GM12801 (cell line): ENCODE measurements around the gene CNPY2.

ENCODE experiments used
- CTCF ChIP-seq: IDR thresholded peaks from one replicate; pipeline ENCODE4 v1.5.1; 2011; ENCODE audit warnings: control low read depth; ENCODE audit not compliant: insufficient read length; ENCODE audit errors: extremely low read depth

The CNPY2 gene

GRCh38 chr12:56297400-56297799 is 18.4 kb downstream of the CNPY2 start:
- no peak for TF ChIP-seq CTCF

- TF ChIP-seq CTCF = no peak
Observed at GRCh38 chr12:56296295-56296694, 19.5 kb downstream of the CNPY2 start.

- TF ChIP-seq CTCF = no peak
Observed at GRCh38 chr12:56293795-56294194, 22.0 kb downstream of the CNPY2 start.

GRCh38 chr12:56288705-56289387 is 26.9 kb downstream of the CNPY2 start:
- TF ChIP-seq CTCF = no peak

- no peak for TF ChIP-seq CTCF
Observed at GRCh38 chr12:56286044-56286830, 29.6 kb downstream of the CNPY2 start.

- no peak for TF ChIP-seq CTCF
Observed at GRCh38 chr12:56282579-56282978, 33.2 kb downstream of the CNPY2 start.

GRCh38 chr12:56282030-56282429 is 33.8 kb downstream of the CNPY2 start:
- no peak for TF ChIP-seq CTCF
